ENCODE data around the gene BICDL1. TPM values are rescaled to one million over a fixed set of nuclear protein-coding genes. Genes with fewer than 3 reads are reported as not detected.

Gene BICDL1
- total and polyA plus RNA-seq, 10 of the 15 experiments (the other 5 are each of a cell fraction or from before 2014, with no cell fraction given) = 0.72 to 12.3 (median 4.2) TPM

GRCh38 chr12:120130011-120130410 lies 141.0 kb downstream of the BICDL1 start:
- Histone ChIP-seq H3K4me1 (ENCODE audit: control insufficient read depth, insufficient read depth, low read length) (peaks cover 31% of the 10 kb centered on the region), H3K9ac (ENCODE audit: control insufficient read depth, insufficient read depth, low read length) (no peak overlapping the region), H3K36me3 (ENCODE audit: control insufficient read depth in 2 of 2, insufficient read depth in 2 of 2, low read length in 1 of 2) (peaks cover 40 to 44% of the 10 kb centered on the region in 2 experiments), H4K20me1 (ENCODE audit: control insufficient read depth, insufficient read depth) (no peaks in the 10 kb centered on the region), H3K27ac (ENCODE audit: control insufficient read depth, insufficient read depth) (no peak overlapping the region), H2AFZ (ENCODE audit: control insufficient read depth, low read depth, low read length) (no peak overlapping the region), H3K4me2 (ENCODE audit: control insufficient read depth, insufficient read depth) (no peak overlapping the region), H3K79me2 (ENCODE audit: control insufficient read depth, insufficient read depth, low read length) (no peaks in the 10 kb centered on the region; the same call in 1 of the 2 replicates), H3K27me3 (replicated peaks in 1 of 2; ENCODE audit: control insufficient read depth in 2 of 2, insufficient read depth in 2 of 2, low read length in 1 of 2) (no peaks in the 10 kb centered on the region), H3K4me3 (no peak overlapping the region), H3K9me3 (replicated peaks; ENCODE audit: control insufficient read depth, insufficient read depth, low read length) (no peaks in the 10 kb centered on the region)
- ChIA-PET SMC1A (ENCODE audit: uncharacterized antibody, unreplicated experiment) (interaction anchor here (4.9 kb wide), 1 partner anchor 11 kb away, joined by 142 read pairs; the partner anchor contains the start of gene RAB35), CTCF (no interaction called here), POLR2A (interaction anchor here (8.1 kb wide), 1 partner anchor 11 kb away, joined by 141 read pairs; the partner anchor contains the start of gene RAB35), RAD21 (ENCODE audit: unreplicated experiment) (no interaction called here)
- intact Hi-C loops (cut with micrococcal nuclease; ENCODE audit: unreplicated experiment) = no loop called here
- WGBS (ENCODE audit: insufficient coverage, insufficient replicate concordance, low lambda C conversion rate, missing lambda C conversion rate) = 97% methylated on average over 6 of the region's 6 CpGs
- in situ Hi-C loops (cut with MboI) = no loop called here
- FAIRE-seq (no peak), DNase-seq (ENCODE audit: low read depth, low spot score) (no peak), ATAC-seq (no peak)
- no TSS peak for BruUV-seq (replicated peaks)
- no peak for TF ChIP-seq CBX3 (IDR thresholded peaks at IDR 0.05; ENCODE audit: borderline replicate concordance, low read depth)
- TF ChIP-seq NFYB (IDR thresholded peaks at IDR 0.05; ENCODE audit: insufficient read depth, low read depth, low read length) = no peak
- no peak for TF ChIP-seq FOXM1 (IDR thresholded peaks at IDR 0.05; ENCODE audit: low read depth, low read length)
- no peak for TF ChIP-seq ZZZ3 (IDR thresholded peaks at IDR 0.05; ENCODE audit: control insufficient read depth, insufficient read length, low read depth)
- no peak for TF ChIP-seq BHLHE40 (IDR thresholded peaks at IDR 0.05; ENCODE audit: borderline replicate concordance in 1 of 2, low read depth in 2 of 2, low read length in 1 of 2)
- TF ChIP-seq E2F4 (IDR thresholded peaks at IDR 0.05; ENCODE audit: low read depth, low read length) = no peak
- TF ChIP-seq CBX5 (IDR thresholded peaks at IDR 0.05; ENCODE audit: low read depth) = no peak
- TF ChIP-seq CUX1 (IDR thresholded peaks at IDR 0.05; ENCODE audit: insufficient replicate concordance, low read depth, low read length) = no peak
- TF ChIP-seq EGR1 (IDR thresholded peaks at IDR 0.05; ENCODE audit: borderline replicate concordance in 1 of 2, low read depth in 2 of 2, low read length in 2 of 2) = no peak
